Psoas muscle (tissue), 8 donors: ENCODE measurements around the gene ASMTL. TPM values are rescaled to one million over a fixed set of nuclear protein-coding genes. Genes with fewer than 3 reads are reported as not detected.
"Not testable (repeated sequence)": the region's sequence is repeated elsewhere in the genome, so short reads cannot be mapped to it uniquely, and the experiment has no call there.

Experiments
- ATAC-seq, 4 donors: fragments of 200-7000 bp; cut with Tn5 transposase; one replicate each; pipeline ENCODE4 v1.9.1; 2020; ENCODE audit warnings: moderate library complexity in 3 of 4, mild to moderate bottlenecking in 2 of 4
- DNase-seq, 2 donors: peaks; one replicate each; pipeline ENCODE4 v3.0.0-alpha.2; 2020
- H3K27ac ChIP-seq: fragments of 200-600 bp; one replicate; pipeline ENCODE4 v1.8.0; 2022
- H3K27me3 ChIP-seq, 3 donors: fragments of 200-600 bp in 1 of 3; one replicate each; pipeline versions ENCODE4 v1.6.1 to v1.8.0; 2013 to 2022; ENCODE audit warnings: low read length in 2 of 3, mild to moderate bottlenecking in 2 of 3, moderate library complexity in 1 of 3; ENCODE audit not compliant: insufficient read depth in 3 of 3
- H3K36me3 ChIP-seq, 2 donors: fragments of 200-600 bp in 1 of 2; one replicate each; pipeline versions ENCODE4 v1.6.1 to v1.8.0; 2013 to 2022; ENCODE audit warnings: low read depth in 1 of 2, mild to moderate bottlenecking in 1 of 2, moderate library complexity in 1 of 2; ENCODE audit not compliant: insufficient read depth in 1 of 2
- H3K4me1 ChIP-seq: fragments of 200-600 bp; one replicate; pipeline ENCODE4 v1.8.0; 2022
- H3K4me3 ChIP-seq: fragments of 200-600 bp; one replicate; pipeline ENCODE4 v1.8.0; 2022; ENCODE audit warnings: mild to moderate bottlenecking
- H3K9me3 ChIP-seq: fragments of 200-600 bp; one replicate; pipeline ENCODE4 v1.8.0; 2022
- WGBS, 3 donors: extraction: QIAGEN DNeasy Blood & Tissue Kit; methylation state at CpG; one replicate each; pipeline versions ENCODE4 v1.1.6 to v1.1.7; 2013; 5-methylcytosine and 5-hydroxymethylcytosine counted together
- intact Hi-C, 2 donors: fragments of 100-400 bp; cut with DNase I; formaldehyde crosslinking; loops; one replicate each; pipeline versions ENCODE4 v1.11.0 to v1.14.2; 2022
- polyA plus RNA-seq, 3 donors: library from polyadenylated mRNA; stranded (reverse); fragments of 200-250 nt; gene quantifications; one replicate each; pipeline ENCODE4 v1.2.3, GENCODE V29; 2013
- total RNA-seq, 4 donors: library from RNA; stranded (reverse); fragmentation: NEBNext Ultra II Directional in 2 of 4; extraction: Animal tissue kit (Norgen Biotek cat#: 25700) in 2 of 4; gene quantifications; one replicate each; pipeline versions ENCODE4 v1.2.1 to v1.2.4, GENCODE V29; 2021 to 2023
- TF ChIP-seq, protein P1 (sequence below): fragments of 200-600 bp; IDR thresholded peaks from one replicate; pipeline ENCODE4 v1.8.0; 2022; ENCODE audit warnings: antibody characterized with exemption
- donor health status: healthy with polysubstance abuse.
- donor health status: DM: no; HTN: no; CAD: no; lungs with moderate emphysema.
- donor health status: Bipolar disorder and iron deficiency.
- donor health status: healthy.
- donor health status: DM: yes; HTN: yes; CAD: no.
- donor health status: DM: no; HTN: no; CAD: no.
- donor health status: DM: no; HTN: no; CAD: no.
- donor health status: DM: yes; HTN: yes; CAD: no.

ASMTL gene
- total and polyA plus RNA-seq, 7 donors: 6.6 to 18.2 (median 9.8) TPM

DNA sequence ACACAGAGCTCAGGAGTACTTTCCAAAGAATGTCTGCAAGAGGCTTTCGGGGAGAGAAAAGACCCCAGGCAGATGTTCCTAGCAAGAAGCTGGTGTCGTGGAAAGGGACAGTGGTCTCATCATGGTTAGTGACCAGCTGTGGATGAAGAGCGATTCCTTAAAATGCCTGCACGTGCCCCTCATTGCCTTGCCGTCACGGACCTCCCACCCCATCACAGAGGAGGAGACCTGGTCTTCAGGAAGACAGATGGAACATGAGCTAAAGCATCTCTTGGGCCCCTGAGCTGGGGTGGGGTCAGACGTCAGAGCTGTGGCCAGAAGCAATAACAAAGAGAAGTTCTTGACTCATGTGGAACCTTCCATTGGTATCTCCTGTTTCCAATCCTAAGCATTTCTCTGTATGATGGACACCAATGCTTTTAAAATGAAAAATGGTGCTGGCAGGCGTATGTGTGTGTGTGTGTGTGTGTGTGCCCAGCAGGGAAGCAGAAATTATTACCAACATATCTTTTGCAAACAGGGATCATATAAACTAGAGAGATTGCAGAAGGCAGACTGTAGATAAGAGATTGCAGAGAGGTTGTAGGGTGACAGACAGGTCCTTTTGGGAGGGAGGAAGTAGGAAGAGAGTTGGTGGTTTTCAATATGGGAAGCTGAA is 25.2 kb upstream of the ASMTL start:
- H3K4me1 ChIP-seq: no peaks in the 10 kb centered on the region
- no peaks in the 10 kb centered on the region for H3K36me3 ChIP-seq
- TF ChIP-seq, protein P1, sequence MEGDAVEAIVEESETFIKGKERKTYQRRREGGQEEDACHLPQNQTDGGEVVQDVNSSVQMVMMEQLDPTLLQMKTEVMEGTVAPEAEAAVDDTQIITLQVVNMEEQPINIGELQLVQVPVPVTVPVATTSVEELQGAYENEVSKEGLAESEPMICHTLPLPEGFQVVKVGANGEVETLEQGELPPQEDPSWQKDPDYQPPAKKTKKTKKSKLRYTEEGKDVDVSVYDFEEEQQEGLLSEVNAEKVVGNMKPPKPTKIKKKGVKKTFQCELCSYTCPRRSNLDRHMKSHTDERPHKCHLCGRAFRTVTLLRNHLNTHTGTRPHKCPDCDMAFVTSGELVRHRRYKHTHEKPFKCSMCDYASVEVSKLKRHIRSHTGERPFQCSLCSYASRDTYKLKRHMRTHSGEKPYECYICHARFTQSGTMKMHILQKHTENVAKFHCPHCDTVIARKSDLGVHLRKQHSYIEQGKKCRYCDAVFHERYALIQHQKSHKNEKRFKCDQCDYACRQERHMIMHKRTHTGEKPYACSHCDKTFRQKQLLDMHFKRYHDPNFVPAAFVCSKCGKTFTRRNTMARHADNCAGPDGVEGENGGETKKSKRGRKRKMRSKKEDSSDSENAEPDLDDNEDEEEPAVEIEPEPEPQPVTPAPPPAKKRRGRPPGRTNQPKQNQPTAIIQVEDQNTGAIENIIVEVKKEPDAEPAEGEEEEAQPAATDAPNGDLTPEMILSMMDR: no peak
- H3K27me3 ChIP-seq: no peaks in the 10 kb centered on the region
- no peak overlapping the region for H3K27ac ChIP-seq
- intact Hi-C loops: no loop called here
- H3K9me3 ChIP-seq: no peaks in the 10 kb centered on the region
- no peak for ATAC-seq
- no peak for DNase-seq
- H3K4me3 ChIP-seq: no peak overlapping the region
- 64 to 78% (median 66%) methylated on average over 8 of the region's 8 CpGs for WGBS, 3 donors

DNA sequence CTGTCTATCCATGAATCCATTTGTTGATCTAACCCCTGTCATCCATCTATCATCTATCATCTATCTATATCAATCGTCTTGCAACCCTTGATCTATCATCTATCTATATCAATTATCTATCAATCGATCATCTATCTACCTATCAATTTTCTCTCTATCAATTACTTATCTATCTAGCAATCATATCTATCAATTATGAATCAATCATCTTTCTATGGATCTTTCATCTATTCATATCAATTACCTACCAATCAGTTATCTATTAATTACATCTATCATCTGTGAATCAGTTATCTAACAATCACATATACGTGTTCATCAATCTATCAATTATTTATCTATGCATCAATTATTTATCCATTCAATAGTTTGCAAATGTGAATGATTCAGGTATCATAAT is 24.5 kb upstream of the ASMTL start:
- H3K9me3 ChIP-seq: no peaks in the 10 kb centered on the region
- TF ChIP-seq, protein P1: no peak
- 48 to 90% (median 71%) methylated on average over 3 of the region's 3 CpGs for WGBS, 3 donors
- intact Hi-C loops: no loop called here
- H3K4me3 ChIP-seq: no peak overlapping the region
- DNase-seq (no peak), ATAC-seq (no peak)
- no peak overlapping the region for H3K27ac ChIP-seq
- H3K27me3 ChIP-seq: no peaks in the 10 kb centered on the region
- no peaks in the 10 kb centered on the region for H3K36me3 ChIP-seq
- H3K4me1 ChIP-seq: no peaks in the 10 kb centered on the region

DNA sequence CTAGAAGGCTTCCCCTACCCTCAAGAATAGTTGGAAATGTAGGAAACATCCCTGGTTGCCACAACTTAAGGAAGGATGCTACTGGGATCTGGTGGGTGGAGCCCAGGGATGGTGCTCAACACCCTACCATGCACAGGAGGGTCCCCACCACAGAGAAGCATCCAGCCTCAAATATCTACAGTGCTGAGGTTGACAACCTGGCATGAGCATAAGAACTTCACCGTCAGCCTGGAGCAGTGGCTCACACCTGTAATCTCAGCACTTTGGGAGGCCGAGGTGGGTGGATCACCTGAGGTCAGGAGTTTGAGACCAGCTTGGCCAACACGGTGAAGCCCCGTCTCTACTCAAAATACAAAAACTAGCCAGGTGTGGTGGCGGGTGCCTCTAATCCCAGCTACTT is 24.0 kb upstream of the ASMTL start:
- H3K36me3 ChIP-seq: no peaks in the 10 kb centered on the region
- no peaks in the 10 kb centered on the region for H3K9me3 ChIP-seq
- intact Hi-C loops: no loop called here
- H3K4me3 ChIP-seq: no peak overlapping the region
- H3K4me1 ChIP-seq: no peaks in the 10 kb centered on the region
- WGBS, 3 donors: 86 to 92% (median 91%) methylated on average over 5 of the region's 5 CpGs
- no peak for DNase-seq
- no peaks in the 10 kb centered on the region for H3K27me3 ChIP-seq
- TF ChIP-seq, protein P1: no peak
- no peak for ATAC-seq
- no peak overlapping the region for H3K27ac ChIP-seq

DNA sequence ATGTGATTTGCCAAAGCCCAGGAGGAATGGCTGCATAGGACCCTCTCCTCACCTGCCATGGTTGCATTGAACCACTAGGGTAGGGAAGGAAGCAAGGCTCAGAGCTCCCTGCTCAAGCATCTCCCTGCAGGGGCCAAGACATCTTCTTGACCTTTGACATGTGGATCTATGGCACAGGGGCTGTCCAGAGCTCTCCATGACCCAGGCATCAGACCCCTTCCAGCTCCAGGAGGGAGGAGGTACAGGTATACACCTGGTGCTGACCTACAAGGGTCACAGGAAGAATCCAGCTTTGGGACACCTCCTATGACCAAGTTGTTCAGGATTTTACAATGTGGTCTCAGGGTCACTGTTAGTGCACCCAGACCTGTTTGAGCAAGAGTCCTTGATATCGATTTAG is 23.2 kb upstream of the ASMTL start:
- WGBS, 3 donors: 96 to 100% (median 98%) methylated on average over 1 of the region's 1 CpG
- Histone ChIP-seq H3K4me3 (no peak overlapping the region), H3K27ac (no peak overlapping the region), H3K36me3 (no peaks in the 10 kb centered on the region), H3K9me3 (no peaks in the 10 kb centered on the region), H3K4me1 (no peaks in the 10 kb centered on the region), H3K27me3 (peaks cover 0 to under 1% (median 0%) of the 10 kb centered on the region in 3 donors)
- DNase-seq (no peak), ATAC-seq (no peak)
- intact Hi-C loops: no loop called here
- TF ChIP-seq, protein P1: no peak

DNA sequence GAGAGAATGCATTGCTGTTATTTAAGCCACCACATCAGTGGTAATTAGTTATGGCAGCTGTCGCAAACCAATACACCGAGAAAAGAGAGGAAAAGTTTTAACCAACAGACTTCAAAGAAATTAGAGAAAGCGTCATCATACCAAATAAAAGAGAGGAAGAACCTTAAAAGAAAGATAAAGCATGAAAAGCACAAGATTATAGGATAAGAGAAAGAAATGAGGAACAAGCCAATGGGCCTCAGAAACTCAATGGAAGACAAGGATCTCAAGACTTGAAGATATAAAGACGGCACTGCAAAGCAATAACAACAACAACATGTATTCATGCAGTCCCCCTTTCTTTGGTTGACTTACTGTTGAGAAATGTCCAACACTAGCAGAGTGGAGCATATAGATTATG is 22.8 kb upstream of the ASMTL start:
- WGBS, 3 donors: 79 to 90% (median 79%) methylated on average over 4 of the region's 4 CpGs
- Histone ChIP-seq H3K9me3 (no peaks in the 10 kb centered on the region), H3K27ac (no peak overlapping the region), H3K4me3 (no peak overlapping the region), H3K27me3 (peaks cover 0 to 4% (median 0%) of the 10 kb centered on the region in 3 donors), H3K36me3 (no peaks in the 10 kb centered on the region), H3K4me1 (no peaks in the 10 kb centered on the region)
- no peak for DNase-seq
- TF ChIP-seq, protein P1: no peak
- intact Hi-C loops: no loop called here
- no peak for ATAC-seq

DNA sequence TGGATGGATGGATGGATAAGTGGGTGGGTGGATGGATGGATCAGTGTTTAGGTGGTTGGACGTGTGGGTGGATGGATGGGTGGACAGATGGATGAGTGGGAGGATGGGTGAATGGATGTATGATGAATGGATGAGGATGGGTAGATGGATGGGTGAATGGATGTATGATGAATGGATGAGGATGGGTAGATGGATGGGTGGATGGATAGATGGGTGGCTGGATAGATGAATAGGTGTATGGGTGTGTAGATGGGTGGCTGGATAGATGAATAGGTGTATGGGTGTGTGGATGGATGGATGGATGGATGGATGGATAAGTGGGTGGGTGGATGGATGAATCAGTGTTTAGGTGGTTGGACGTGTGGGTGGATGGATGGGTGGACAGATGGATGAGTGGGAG is 21.9 kb upstream of the ASMTL start:
- H3K27ac ChIP-seq, H3K4me1 ChIP-seq, DNase-seq, ATAC-seq, intact Hi-C loops, H3K4me3 ChIP-seq, H3K9me3 ChIP-seq, H3K36me3 ChIP-seq: not testable (repeated sequence)
- WGBS, 3 donors: 64 to 82% (median 68%) methylated on average over 2 of the region's 2 CpGs
- H3K27me3 ChIP-seq: peaks cover 0 to 11% (median 0%) of the 10 kb centered on the region in 3 donors
